LNCaP clone FGC (cell line): ENCODE results near the gene VRK3.
A peak's percentile ranks its signal among the peaks of the same experiment; 100 is the strongest.

ENCODE experiments used
- DNase-seq: peaks from one replicate; pipeline ENCODE4 v3.0.0-alpha.2; 2011; ENCODE audit warnings: low read depth
- H3K4me3 ChIP-seq: 2 replicates; pipeline ENCODE4 v1.5.1; 2011; ENCODE audit warnings: mild to moderate bottlenecking, low read depth, low read length, control low read depth
- TF ChIP-seq, protein P1 (sequence below): IDR thresholded peaks from 2 replicates; pipeline ENCODE4 v1.5.1; 2012; ENCODE audit warnings: mild to moderate bottlenecking; ENCODE audit not compliant: control insufficient read depth, insufficient read depth; ENCODE audit errors: extremely low read depth

VRK3 gene

DNA sequence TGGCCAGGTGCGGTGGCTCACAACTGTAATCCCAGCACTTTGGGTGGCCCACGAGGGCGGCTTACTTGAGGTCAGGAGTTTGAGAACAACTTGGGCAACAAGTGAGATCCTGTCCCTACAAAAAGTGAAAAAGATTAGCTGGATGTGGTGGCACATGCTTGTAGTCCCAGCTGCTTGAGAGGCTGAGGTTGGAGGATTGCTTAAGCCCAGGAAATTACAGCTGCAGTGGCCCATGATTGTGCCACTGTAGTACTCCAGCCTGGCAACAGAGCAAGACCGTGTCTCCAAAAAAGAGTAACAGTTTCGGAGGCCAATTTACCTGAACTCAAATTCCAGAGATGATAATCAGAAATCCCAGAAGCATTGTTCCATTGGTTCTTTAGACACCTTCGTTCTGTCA, 5.1 kb upstream of the VRK3 start:
- TF ChIP-seq, protein P1, sequence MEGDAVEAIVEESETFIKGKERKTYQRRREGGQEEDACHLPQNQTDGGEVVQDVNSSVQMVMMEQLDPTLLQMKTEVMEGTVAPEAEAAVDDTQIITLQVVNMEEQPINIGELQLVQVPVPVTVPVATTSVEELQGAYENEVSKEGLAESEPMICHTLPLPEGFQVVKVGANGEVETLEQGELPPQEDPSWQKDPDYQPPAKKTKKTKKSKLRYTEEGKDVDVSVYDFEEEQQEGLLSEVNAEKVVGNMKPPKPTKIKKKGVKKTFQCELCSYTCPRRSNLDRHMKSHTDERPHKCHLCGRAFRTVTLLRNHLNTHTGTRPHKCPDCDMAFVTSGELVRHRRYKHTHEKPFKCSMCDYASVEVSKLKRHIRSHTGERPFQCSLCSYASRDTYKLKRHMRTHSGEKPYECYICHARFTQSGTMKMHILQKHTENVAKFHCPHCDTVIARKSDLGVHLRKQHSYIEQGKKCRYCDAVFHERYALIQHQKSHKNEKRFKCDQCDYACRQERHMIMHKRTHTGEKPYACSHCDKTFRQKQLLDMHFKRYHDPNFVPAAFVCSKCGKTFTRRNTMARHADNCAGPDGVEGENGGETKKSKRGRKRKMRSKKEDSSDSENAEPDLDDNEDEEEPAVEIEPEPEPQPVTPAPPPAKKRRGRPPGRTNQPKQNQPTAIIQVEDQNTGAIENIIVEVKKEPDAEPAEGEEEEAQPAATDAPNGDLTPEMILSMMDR: no peak
- DNase-seq: no peak
- no peak overlapping the region for H3K4me3 ChIP-seq

DNA sequence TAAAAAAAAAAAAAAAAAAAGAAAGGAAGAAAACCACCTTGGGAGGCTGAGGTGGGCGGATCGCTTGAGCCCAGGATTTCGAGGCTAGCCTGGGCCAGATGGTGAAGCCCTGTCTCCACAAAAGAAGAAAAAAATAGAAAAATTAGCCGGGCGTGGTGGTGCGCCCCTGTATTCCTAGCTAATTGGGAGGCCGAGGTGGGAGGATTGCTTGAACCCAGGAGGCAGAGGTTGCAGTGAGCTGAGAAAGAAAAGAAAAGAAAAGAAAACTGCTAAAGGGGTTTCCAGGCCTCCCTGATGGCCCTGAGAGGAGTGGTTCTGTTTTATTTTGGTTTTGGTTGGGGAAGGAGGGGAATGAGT, 1.4 kb upstream of the VRK3 start:
- TF ChIP-seq, protein P1: no peak
- H3K4me3 ChIP-seq: peak overlapping the region; percentile 84
- no peak for DNase-seq

DNA sequence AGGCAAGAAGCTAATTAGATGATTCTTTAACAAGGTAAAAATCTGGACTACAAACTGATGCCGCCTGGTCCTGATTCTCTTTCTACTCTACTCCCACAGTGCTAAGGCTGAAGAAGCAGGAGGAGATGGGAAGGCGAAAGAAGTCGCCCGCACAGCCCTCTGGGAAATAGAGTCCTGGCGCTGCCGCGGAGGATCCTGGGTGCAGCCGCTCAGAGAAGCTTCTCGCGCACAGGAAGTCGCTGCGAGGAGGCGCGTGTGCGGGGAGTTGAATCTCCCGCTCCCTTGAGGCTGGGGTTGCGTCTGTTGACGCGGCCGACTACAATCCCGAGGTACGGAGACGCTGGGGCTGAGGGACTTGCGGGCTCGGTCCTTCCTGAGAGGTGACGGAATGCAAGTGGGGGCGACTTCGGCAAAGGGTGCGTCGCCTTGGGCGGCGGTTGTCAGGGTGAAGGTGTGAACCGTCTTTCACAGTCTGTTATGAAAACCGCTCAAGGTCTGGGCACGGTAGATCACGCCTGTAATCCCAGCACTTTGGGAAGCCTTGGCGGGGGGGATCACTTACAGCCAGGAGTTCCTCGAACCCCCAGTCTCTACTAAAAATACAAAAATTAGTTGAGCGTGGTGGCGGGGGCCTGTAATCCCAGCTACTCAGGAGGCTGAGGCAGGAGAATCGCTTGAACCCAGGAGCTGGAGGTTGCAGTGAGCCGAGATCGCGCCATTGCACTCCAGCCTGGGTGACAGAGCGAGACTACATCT, 800 bp upstream of the VRK3 start, which contains the start of gene ZNF473:
TSS of gene ZNF473 (plus strand) at position 212 of the 756 bp plus-strand sequence. CDS start 5,078 bp downstream, outside the sequence.
- DNase-seq: peak; percentile 89
- TF ChIP-seq, protein P1: no peak
- H3K4me3 ChIP-seq: peak within 1 kb of the TSS; percentile 95

DNA sequence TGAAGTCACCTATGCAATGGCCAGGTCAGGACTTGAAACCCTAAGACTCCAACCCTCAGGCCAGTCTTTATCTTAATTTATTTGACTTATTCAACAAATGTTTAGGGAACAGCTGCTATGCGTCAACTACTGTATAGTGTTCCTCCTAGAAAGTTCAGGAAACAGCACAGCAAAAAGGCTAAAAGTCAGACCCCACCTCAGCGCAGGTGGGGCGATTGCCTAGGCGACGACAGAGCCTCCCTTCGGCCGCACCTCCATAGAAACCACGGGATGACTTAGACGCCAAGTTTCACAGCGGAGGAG, 502 bp downstream of the VRK3 start:
- TF ChIP-seq, protein P1: no peak
- DNase-seq: peak; percentile 14
- H3K4me3 ChIP-seq: peak overlapping the region; percentile 95

DNA sequence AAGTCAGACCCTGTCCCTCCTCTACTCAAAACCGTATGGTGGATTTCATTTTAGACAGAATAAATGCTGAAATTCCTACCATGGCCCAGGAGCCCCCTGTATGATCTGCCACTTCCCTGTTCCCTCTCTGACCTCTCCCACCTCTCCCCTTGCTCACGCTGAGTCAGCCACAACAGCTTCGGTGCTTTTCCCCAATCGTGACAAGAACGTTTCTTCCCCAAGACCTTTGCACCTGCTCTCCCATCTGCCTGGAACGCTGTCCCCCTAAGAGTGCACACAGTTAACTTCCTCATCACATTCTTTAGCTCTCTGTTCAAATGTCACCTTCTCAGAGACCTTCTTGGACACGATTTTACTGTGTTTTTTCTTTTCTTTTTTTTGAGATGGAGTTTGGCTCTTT, 2.3 kb downstream of the VRK3 start:
- H3K4me3 ChIP-seq: no peak overlapping the region
- DNase-seq: no peak
- TF ChIP-seq, protein P1: no peak

DNA sequence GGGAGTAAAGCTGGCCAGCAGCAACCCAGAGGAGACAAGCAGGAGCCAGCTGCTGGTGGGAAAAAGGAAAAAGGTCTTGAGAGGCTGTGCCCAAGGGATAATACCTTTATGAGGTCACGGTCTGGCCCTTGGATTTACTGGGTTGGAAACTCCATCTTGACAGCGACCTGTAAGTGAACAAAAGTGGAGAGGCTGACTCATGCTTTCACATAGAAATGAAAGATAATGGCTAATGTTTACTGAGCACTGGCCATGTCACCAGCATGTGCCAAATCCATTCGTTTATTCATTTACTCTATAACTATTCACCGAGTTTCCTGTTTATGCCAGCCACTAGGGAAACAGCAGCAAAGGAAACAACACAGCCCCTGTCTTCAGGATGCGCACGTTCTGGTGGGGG, 4.7 kb downstream of the VRK3 start:
- no peak overlapping the region for H3K4me3 ChIP-seq
- no peak for DNase-seq
- TF ChIP-seq, protein P1: no peak

DNA sequence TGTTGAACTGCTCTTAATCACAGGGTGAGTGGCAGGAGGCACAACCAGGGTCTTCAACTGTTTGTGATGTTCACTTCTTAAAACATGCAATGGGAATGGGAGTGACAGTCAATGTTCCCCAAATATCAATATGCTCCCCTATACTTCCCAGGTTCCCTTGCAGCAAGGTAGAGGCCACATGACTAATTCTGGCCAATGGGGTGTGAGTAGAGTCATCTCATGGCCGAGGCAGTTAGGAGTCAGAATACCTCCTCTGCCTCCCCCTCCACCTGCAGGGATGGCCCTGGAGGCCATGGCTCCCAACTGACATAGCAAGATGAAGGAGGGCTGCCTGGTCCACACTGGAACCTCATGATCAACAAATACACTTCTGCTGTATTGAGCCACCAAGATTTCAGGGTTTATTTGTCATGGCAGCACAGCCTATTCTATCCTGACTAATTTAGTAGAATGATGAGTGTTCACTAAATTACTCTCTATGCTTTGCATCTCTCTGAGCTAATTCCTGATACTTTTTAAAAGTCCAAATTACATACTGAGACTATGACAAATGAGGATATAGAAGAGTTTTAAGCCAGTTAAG, 8.9 kb downstream of the VRK3 start:
- no peak overlapping the region for H3K4me3 ChIP-seq
- TF ChIP-seq, protein P1: no peak
- no peak for DNase-seq
